Neuronal stem cell (in vitro differentiated cells): ENCODE results near the gene PTPRG.

Experiments
- DNase-seq: peaks from one replicate; pipeline ENCODE4 v3.0.0-alpha.2; 2013; ENCODE audit warnings: low spot score
- H2AFZ ChIP-seq: one replicate; pipeline ENCODE4 v1.6.1; 2013; ENCODE audit warnings: mild to moderate bottlenecking, low read length, inconsistent platforms
- H2AK5ac ChIP-seq: 2 replicates; pipeline ENCODE4 v1.6.1; 2013; ENCODE audit warnings: low read depth, mild to moderate bottlenecking, inconsistent platforms, low read length, moderate library complexity, mixed read lengths
- H2BK120ac ChIP-seq: 2 replicates; pipeline ENCODE4 v1.6.1; 2013; ENCODE audit warnings: low read depth, mild to moderate bottlenecking, inconsistent platforms, low read length, moderate library complexity, mixed read lengths
- H2BK12ac ChIP-seq: one replicate; pipeline ENCODE4 v1.6.1; 2013; ENCODE audit warnings: low read length, inconsistent platforms
- H2BK15ac ChIP-seq: 2 replicates; pipeline ENCODE4 v1.6.1; 2013; ENCODE audit warnings: mild to moderate bottlenecking, low read length, inconsistent platforms, mixed read lengths
- H2BK5ac ChIP-seq: one replicate; pipeline ENCODE4 v1.6.1; 2013; ENCODE audit warnings: inconsistent platforms, mild to moderate bottlenecking, low read length, moderate library complexity
- H3K14ac ChIP-seq: one replicate; pipeline ENCODE4 v1.6.1; 2013; ENCODE audit warnings: low read length, inconsistent platforms
- H3K18ac ChIP-seq: 2 replicates; pipeline ENCODE4 v1.6.1; 2013; ENCODE audit warnings: low read length, inconsistent platforms
- H3K23ac ChIP-seq: 2 replicates; pipeline ENCODE4 v1.6.1; 2013; ENCODE audit warnings: low read depth, mild to moderate bottlenecking, mixed read lengths, low read length, inconsistent platforms; ENCODE audit not compliant: poor library complexity
- H3K27ac ChIP-seq: replicated peaks from 3 replicates; pipeline ENCODE4 v1.5.1; 2013; ENCODE audit warnings: low read length, inconsistent platforms
- H3K27me3 ChIP-seq, 3 experiments: 2 replicates each; pipeline ENCODE4 v1.6.1; 2013; ENCODE audit warnings: low read length in 3 of 3, mild to moderate bottlenecking in 2 of 3, inconsistent platforms in 1 of 3, low read depth in 1 of 3, mixed read lengths in 1 of 3, moderate library complexity in 1 of 3; ENCODE audit not compliant: control insufficient read depth in 3 of 3, insufficient read depth in 3 of 3
- H3K36me3 ChIP-seq, 2 donors: replicated peaks in 1 of 2; 2 replicates each; pipeline ENCODE4 v1.6.1; 2013; ENCODE audit warnings: low read length in 2 of 2; ENCODE audit not compliant: control insufficient read depth in 2 of 2, insufficient read depth in 2 of 2
- H3K4ac ChIP-seq: 2 replicates; pipeline ENCODE4 v1.6.1; 2013; ENCODE audit warnings: inconsistent platforms, mild to moderate bottlenecking, low read length, moderate library complexity
- H3K4me1 ChIP-seq, 2 donors: 1 replicate in 1 of 2; 2 replicates in 1 of 2; pipeline ENCODE4 v1.6.1; 2013; ENCODE audit warnings: low read length in 2 of 2, low read depth in 1 of 2; ENCODE audit not compliant: control insufficient read depth in 2 of 2, insufficient read depth in 1 of 2
- H3K4me2 ChIP-seq: one replicate; pipeline ENCODE4 v1.6.1; 2013; ENCODE audit warnings: mild to moderate bottlenecking, low read length, inconsistent platforms; ENCODE audit not compliant: insufficient read depth, poor library complexity, severe bottlenecking
- H3K4me3 ChIP-seq, 2 donors: 2 replicates each; pipeline ENCODE4 v1.5.1; 2013; ENCODE audit warnings: low read length in 2 of 2, mild to moderate bottlenecking in 2 of 2, inconsistent platforms in 1 of 2, moderate library complexity in 1 of 2
- H3K79me1 ChIP-seq: one replicate; pipeline ENCODE4 v1.6.1; 2013; ENCODE audit warnings: low read depth, mild to moderate bottlenecking, inconsistent platforms, low read length, moderate library complexity
- H3K9ac ChIP-seq: one replicate; pipeline ENCODE4 v1.6.1; 2013; ENCODE audit warnings: mild to moderate bottlenecking, low read depth, low read length, inconsistent platforms; ENCODE audit not compliant: poor library complexity
- H3K9me3 ChIP-seq, 2 donors: replicated peaks in 1 of 2; 2 replicates each; pipeline versions ENCODE3 to v1.6.1; 2013; ENCODE audit warnings: low read length in 2 of 2, mild to moderate bottlenecking in 2 of 2, inconsistent platforms in 1 of 2, low read depth in 1 of 2, mixed read lengths in 1 of 2, moderate library complexity in 1 of 2; ENCODE audit not compliant: control insufficient read depth in 2 of 2, insufficient read depth in 1 of 2
- H4K8ac ChIP-seq: one replicate; pipeline ENCODE4 v1.6.1; 2013; ENCODE audit warnings: low read depth, mild to moderate bottlenecking, inconsistent platforms, low read length, moderate library complexity
- H4K91ac ChIP-seq: one replicate; pipeline ENCODE4 v1.6.1; 2013; ENCODE audit warnings: low read length, low read depth, mild to moderate bottlenecking, inconsistent platforms; ENCODE audit not compliant: poor library complexity
- WGBS, 2 donors: extraction: QIAGEN DNeasy Blood & Tissue Kit; methylation state at CpG; one replicate each; pipeline ENCODE4 v1.1.7; 2013; ENCODE audit warnings: missing lambda C conversion rate in 2 of 2, mixed read lengths in 1 of 2; ENCODE audit not compliant: insufficient read length in 2 of 2, insufficient replicate concordance in 1 of 2; ENCODE audit errors: extremely low coverage in 2 of 2; 5-methylcytosine and 5-hydroxymethylcytosine counted together

PTPRG gene

DNA sequence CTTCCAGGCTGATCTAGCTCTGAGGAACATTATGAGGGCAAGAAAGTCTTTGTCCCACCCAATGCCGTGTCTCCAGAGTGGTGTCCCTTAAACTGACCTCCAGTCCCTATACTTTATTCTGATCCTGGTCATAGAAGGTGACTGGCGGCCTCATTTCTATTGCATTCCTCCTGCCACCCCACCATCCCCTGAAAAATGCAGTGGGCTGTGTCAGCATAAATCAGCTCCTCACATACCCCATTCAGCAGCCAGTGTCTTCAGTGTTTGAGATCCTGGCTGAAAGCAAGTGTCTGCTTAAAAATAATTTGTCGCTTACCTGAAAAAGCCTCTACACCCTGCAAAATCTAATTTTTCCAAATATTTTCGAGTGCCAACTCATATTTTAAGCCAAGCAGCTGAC, 465.9 kb downstream of the PTPRG start:
- no peak overlapping the region for H2BK12ac ChIP-seq
- no peak overlapping the region for H3K14ac ChIP-seq
- no peak overlapping the region for H3K18ac ChIP-seq
- H2BK15ac ChIP-seq: no peak overlapping the region
- no peak overlapping the region for H3K23ac ChIP-seq
- no peak overlapping the region for H3K4me2 ChIP-seq
- H3K79me1 ChIP-seq: no peaks in the 10 kb centered on the region
- no peaks in the 10 kb centered on the region for H3K9me3 ChIP-seq
- no CpG with 5 or more reads among the region's 4 CpGs for WGBS, 2 donors
- H2BK120ac ChIP-seq: no peak overlapping the region
- H2AFZ ChIP-seq: no peak overlapping the region
- H4K91ac ChIP-seq: no peak overlapping the region
- no peak overlapping the region for H2AK5ac ChIP-seq
- no peak overlapping the region for H2BK5ac ChIP-seq
- H3K4me1 ChIP-seq: peaks cover 2 to 3% of the 10 kb centered on the region in 2 donors
- H3K4ac ChIP-seq: no peak overlapping the region
- no peak overlapping the region for H3K4me3 ChIP-seq
- no peak overlapping the region for H3K27ac ChIP-seq
- H3K9ac ChIP-seq: no peak overlapping the region
- H4K8ac ChIP-seq: no peak overlapping the region
- H3K27me3 ChIP-seq: no peaks in the 10 kb centered on the region
- no peak for DNase-seq
- no peaks in the 10 kb centered on the region for H3K36me3 ChIP-seq

DNA sequence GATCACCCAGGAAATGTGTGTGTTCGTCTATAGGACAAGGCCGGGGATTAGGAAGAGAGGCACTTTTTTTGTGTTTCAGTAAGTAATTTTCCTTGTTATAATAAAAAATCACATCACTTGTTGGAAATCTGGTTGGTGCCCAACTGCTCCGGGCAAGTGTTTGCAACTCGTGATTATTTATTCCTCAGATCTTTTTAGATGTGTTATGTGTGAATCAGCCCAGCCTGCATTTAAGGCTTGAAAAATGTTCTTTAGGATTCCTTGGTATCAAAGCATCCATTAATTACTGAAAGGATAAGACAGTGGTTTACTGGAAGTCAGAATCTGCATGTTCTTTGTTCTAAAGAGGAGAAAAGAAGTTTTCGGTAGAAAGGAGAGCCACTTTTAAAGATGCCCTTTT, 466.4 kb downstream of the PTPRG start:
- H2BK5ac ChIP-seq: no peak overlapping the region
- no peak overlapping the region for H2AK5ac ChIP-seq
- H3K9ac ChIP-seq: no peak overlapping the region
- H3K4me3 ChIP-seq: no peak overlapping the region
- H2BK15ac ChIP-seq: no peak overlapping the region
- H2BK12ac ChIP-seq: no peak overlapping the region
- no peak overlapping the region for H4K91ac ChIP-seq
- no peak overlapping the region for H3K14ac ChIP-seq
- WGBS, 2 donors: no CpG with 5 or more reads among the region's 5 CpGs
- no peaks in the 10 kb centered on the region for H3K79me1 ChIP-seq
- no peak overlapping the region for H2BK120ac ChIP-seq
- no peaks in the 10 kb centered on the region for H3K27me3 ChIP-seq
- no peaks in the 10 kb centered on the region for H3K36me3 ChIP-seq
- no peak overlapping the region for H3K4me2 ChIP-seq
- no peak overlapping the region for H2AFZ ChIP-seq
- DNase-seq: no peak
- H3K4ac ChIP-seq: no peak overlapping the region
- H3K18ac ChIP-seq: no peak overlapping the region
- no peak overlapping the region for H4K8ac ChIP-seq
- no peaks in the 10 kb centered on the region for H3K9me3 ChIP-seq
- H3K23ac ChIP-seq: no peak overlapping the region
- peaks cover 2 to 3% of the 10 kb centered on the region in 2 donors for H3K4me1 ChIP-seq
- H3K27ac ChIP-seq: no peak overlapping the region

GRCh38 chr3:62028236-62028635, 466.9 kb downstream of the PTPRG start:
- Histone ChIP-seq H3K9ac (no peak overlapping the region), H3K4ac (no peak overlapping the region), H2AK5ac (no peak overlapping the region), H3K4me1 (peaks cover 2 to 3% of the 10 kb centered on the region in 2 donors), H3K9me3 (no peaks in the 10 kb centered on the region), H3K79me1 (no peaks in the 10 kb centered on the region), H4K91ac (no peak overlapping the region), H3K18ac (no peak overlapping the region), H2BK15ac (no peak overlapping the region), H4K8ac (no peak overlapping the region), H2BK12ac (no peak overlapping the region), H3K27ac (no peak overlapping the region), H3K27me3 (no peaks in the 10 kb centered on the region), H2AFZ (no peak overlapping the region), H3K36me3 (no peaks in the 10 kb centered on the region), H2BK120ac (no peak overlapping the region), H3K14ac (no peak overlapping the region), H2BK5ac (no peak overlapping the region), H3K23ac (no peak overlapping the region), H3K4me2 (no peak overlapping the region), H3K4me3 (no peak overlapping the region)
- WGBS, 2 donors: no CpG with 5 or more reads among the region's 5 CpGs
- DNase-seq: no peak

- H2AK5ac ChIP-seq: no peak overlapping the region
- H3K27me3 ChIP-seq: no peaks in the 10 kb centered on the region
- no peak overlapping the region for H3K4me2 ChIP-seq
- no peaks in the 10 kb centered on the region for H3K4me1 ChIP-seq
- no peak overlapping the region for H3K4me3 ChIP-seq
- H3K4ac ChIP-seq: no peak overlapping the region
- H4K91ac ChIP-seq: no peak overlapping the region
- no peak overlapping the region for H3K9ac ChIP-seq
- H3K23ac ChIP-seq: no peak overlapping the region
- H2BK15ac ChIP-seq: no peak overlapping the region
- no peak overlapping the region for H2BK120ac ChIP-seq
- no peaks in the 10 kb centered on the region for H3K79me1 ChIP-seq
- H4K8ac ChIP-seq: no peak overlapping the region
- no peak overlapping the region for H2AFZ ChIP-seq
- DNase-seq: no peak
- H3K36me3 ChIP-seq: no peaks in the 10 kb centered on the region
- no CpG with 5 or more reads among the region's 5 CpGs for WGBS, 2 donors
- no peaks in the 10 kb centered on the region for H3K9me3 ChIP-seq
- no peak overlapping the region for H3K14ac ChIP-seq
- no peak overlapping the region for H2BK12ac ChIP-seq
- H2BK5ac ChIP-seq: no peak overlapping the region
- H3K27ac ChIP-seq: no peak overlapping the region
- no peak overlapping the region for H3K18ac ChIP-seq
Measured at GRCh38 chr3:62032738-62033137, 471.4 kb downstream of the PTPRG start.
